GM23338 (cell line): Measurements from ENCODE around the gene FXYD6. TPM values are rescaled to one million over a fixed set of nuclear protein-coding genes. Genes with fewer than 3 reads are reported as not detected.

Experiments
- ATAC-seq: fragments of 200-7000 bp; cut with Tn5 transposase; 3 replicates; pipeline ENCODE4 v1.9.1; 2020
- DNase-seq: peaks from one replicate; pipeline ENCODE4 v3.0.0-alpha.2; 2015; ENCODE audit warnings: low spot score
- H2AFZ ChIP-seq: fragments of 200-600 bp; sonication (generic); 2 replicates; pipeline ENCODE4 v1.8.0; 2016; ENCODE audit warnings: antibody characterized with exemption, mild to moderate bottlenecking, moderate library complexity
- H3F3A ChIP-seq: fragments of 200-600 bp; sonication (generic); replicated peaks from 2 replicates; pipeline ENCODE4 v1.8.0; 2017; ENCODE audit warnings: antibody characterized with exemption, mixed run types, low read depth
- H3K27ac ChIP-seq: fragments of 200-600 bp; sonication (generic); 2 replicates; pipeline ENCODE4 v1.6.1; 2016; ENCODE audit warnings: low read depth
- H3K27me3 ChIP-seq: fragments of 200-600 bp; sonication (generic); 2 replicates; pipeline ENCODE4 v1.8.0; 2016; ENCODE audit warnings: mild to moderate bottlenecking, mixed run types, moderate library complexity; ENCODE audit not compliant: insufficient read depth
- H3K36me3 ChIP-seq: fragments of 200-600 bp; sonication (generic); 2 replicates; pipeline ENCODE4 v1.8.0; 2016; ENCODE audit warnings: mild to moderate bottlenecking; ENCODE audit not compliant: insufficient read depth
- H3K4me1 ChIP-seq: fragments of 200-600 bp; sonication (generic); 2 replicates; pipeline ENCODE4 v1.8.0; 2016; ENCODE audit warnings: mild to moderate bottlenecking, moderate library complexity; ENCODE audit not compliant: insufficient read depth
- H3K4me2 ChIP-seq: fragments of 200-600 bp; sonication (generic); 2 replicates; pipeline ENCODE4 v1.7.1; 2017; ENCODE audit warnings: mixed run types
- H3K4me3 ChIP-seq: fragments of 200-600 bp; sonication (generic); 2 replicates; pipeline ENCODE4 v1.6.1; 2016; ENCODE audit warnings: mixed run types
- H3K79me2 ChIP-seq: fragments of 200-600 bp; sonication (generic); replicated peaks from 2 replicates; pipeline ENCODE4 v1.8.0; 2017; ENCODE audit warnings: mild to moderate bottlenecking; ENCODE audit not compliant: insufficient read depth
- H3K9me2 ChIP-seq: fragments of 200-600 bp; sonication (generic); 2 replicates; pipeline ENCODE4 v1.8.0; 2017; ENCODE audit not compliant: insufficient read depth
- H4K20me1 ChIP-seq: fragments of 200-600 bp; sonication (generic); replicated peaks from 2 replicates; pipeline ENCODE4 v1.8.0; 2017; ENCODE audit warnings: mild to moderate bottlenecking; ENCODE audit not compliant: insufficient read depth
- H3K27ac Mint-ChIP-seq: 2 replicates; pipeline ENCODE4 v1.8.0; 2020; ENCODE audit warnings: inconsistent platforms, mild to moderate bottlenecking, moderate library complexity, mixed read lengths
- H3K27me3 Mint-ChIP-seq: 3 replicates; pipeline ENCODE4 v1.8.0; 2022; ENCODE audit warnings: low read depth, mild to moderate bottlenecking, moderate library complexity, mixed read lengths, inconsistent platforms; ENCODE audit not compliant: insufficient read depth, poor library complexity
- H3K36me3 Mint-ChIP-seq: 3 replicates; pipeline ENCODE4 v1.8.0; 2021; ENCODE audit warnings: low read depth, mild to moderate bottlenecking, inconsistent platforms, moderate library complexity, mixed read lengths
- H3K4me1 Mint-ChIP-seq: 3 replicates; pipeline ENCODE4 v1.8.0; 2020; ENCODE audit warnings: mild to moderate bottlenecking, inconsistent platforms, mixed read lengths
- H3K4me3 Mint-ChIP-seq: 3 replicates; pipeline ENCODE4 v1.8.0; 2021; ENCODE audit warnings: moderate library complexity, mild to moderate bottlenecking, inconsistent platforms, mixed read lengths
- H3K9me3 Mint-ChIP-seq: 3 replicates; pipeline ENCODE4 v1.8.0; 2020; ENCODE audit warnings: moderate library complexity, mild to moderate bottlenecking, inconsistent platforms, mixed read lengths
- CREB1 ChIP-seq: fragments of 250-450 bp; sonication (Bioruptor Pico); IDR thresholded peaks from 2 replicates; pipeline ENCODE4 v1.5.0; 2020; ENCODE audit warnings: low read depth, mild to moderate bottlenecking, moderate library complexity
- CTCF ChIP-seq, 2 experiments: fragments of 200-600 bp in 1 of 2; sonication (generic) in 1 of 2; conservative IDR thresholded peaks; 2 replicates each; pipeline versions ENCODE4 v1.5.1 to v1.6.1; 2016 to 2017; ENCODE audit warnings: antibody characterized with exemption in 2 of 2, low read depth in 2 of 2, mild to moderate bottlenecking in 2 of 2, moderate library complexity in 1 of 2
- ETS1 ChIP-seq: IDR thresholded peaks from 2 replicates; pipeline ENCODE4 v1.6.1; 2016; ENCODE audit warnings: antibody characterized with exemption
- EZH2 ChIP-seq: fragments of 200-600 bp; sonication (generic); IDR thresholded peaks from one replicate; pipeline ENCODE4 v1.8.0; 2017; ENCODE audit warnings: antibody characterized with exemption, mild to moderate bottlenecking, low read depth; ENCODE audit not compliant: unreplicated experiment
- EZH2phosphoT487 ChIP-seq: fragments of 200-600 bp; sonication (generic); IDR thresholded peaks from one replicate; pipeline ENCODE4 v1.8.1; 2018; ENCODE audit warnings: antibody characterized with exemption; ENCODE audit not compliant: unreplicated experiment
- JUNB ChIP-seq: IDR thresholded peaks from one replicate; pipeline ENCODE4 v1.6.1; 2016; ENCODE audit warnings: antibody characterized with exemption; ENCODE audit not compliant: unreplicated experiment
- NANOG ChIP-seq: IDR thresholded peaks from 2 replicates; pipeline ENCODE4 v1.6.1; 2016; ENCODE audit warnings: antibody characterized with exemption, borderline replicate concordance
- POLR2AphosphoS5 ChIP-seq: IDR thresholded peaks from 2 replicates; pipeline ENCODE4 v1.6.1; 2016; ENCODE audit warnings: antibody characterized with exemption, low read depth
- REST ChIP-seq: IDR thresholded peaks from one replicate; pipeline ENCODE4 v1.6.1; 2018; ENCODE audit warnings: antibody characterized with exemption; ENCODE audit not compliant: unreplicated experiment
- STAT1 ChIP-seq: IDR thresholded peaks from one replicate; pipeline ENCODE4 v1.6.1; 2016; ENCODE audit warnings: antibody characterized with exemption; ENCODE audit not compliant: unreplicated experiment
- ZNF114 ChIP-seq: fragments of 250-450 bp; sonication (Bioruptor Pico); IDR thresholded peaks from 2 replicates; pipeline ENCODE4 v1.5.0; 2020; ENCODE audit warnings: mild to moderate bottlenecking, moderate library complexity
- ZNF331 ChIP-seq: fragments of 250-450 bp; sonication (Bioruptor Pico); IDR thresholded peaks from 2 replicates; pipeline ENCODE4 v1.5.0; 2020; ENCODE audit warnings: low read depth, mild to moderate bottlenecking, moderate library complexity
- ZNF462 ChIP-seq: fragments of 250-450 bp; sonication (Bioruptor Pico); IDR thresholded peaks from 2 replicates; pipeline ENCODE4 v1.5.0; 2020; ENCODE audit warnings: mild to moderate bottlenecking, moderate library complexity
- polyA plus RNA-seq: library from polyadenylated mRNA; unstranded; fragments of >200 nt; fragmentation: Nextera tagmentation; extraction: Ambion mirVana; gene quantifications from 2 replicates; pipeline ENCODE4 v1.2.1, GENCODE V29; 2016
- total RNA-seq: library from RNA; depleted of rRNA; stranded (reverse); fragments of >200 nt; shearing (Covaris generic); gene quantifications from 2 replicates; pipeline ENCODE4 v1.2.3, GENCODE V29; 2014

Gene FXYD6
- total and polyA plus RNA-seq, 2 experiments from 2014 or later: 26.2 to 30.7 TPM

GRCh38 chr11:117826190-117826570, 50.3 kb downstream of the FXYD6 start:
- ATAC-seq: no peak
- H3K4me3 ChIP-seq: no peak overlapping the region

More at GRCh38 chr11:117826190-117826570, 50.3 kb downstream of the FXYD6 start:
- Histone ChIP-seq H3F3A (no peaks in the 10 kb centered on the region), H3K27ac (no peak overlapping the region), H3K36me3 (no peaks in the 10 kb centered on the region), H3K9me2 (no peaks in the 10 kb centered on the region), H3K27me3 (no peaks in the 10 kb centered on the region), H4K20me1 (no peaks in the 10 kb centered on the region), H3K4me2 (no peak overlapping the region), H3K4me1 (peaks cover 8% of the 10 kb centered on the region; the same call in 1 of the 2 replicates), H3K79me2 (no peaks in the 10 kb centered on the region), H2AFZ (no peak overlapping the region)
- Mint-ChIP-seq H3K4me3 (no peak overlapping the region), H3K9me3 (no peaks in the 10 kb centered on the region), H3K36me3 (no peaks in the 10 kb centered on the region), H3K27me3 (peaks cover 30% of the 10 kb centered on the region), H3K27ac (no peak overlapping the region), H3K4me1 (peaks cover 40% of the 10 kb centered on the region)
- DNase-seq: no peak
- TF ChIP-seq REST (no peak), ZNF331 (no peak), EZH2phosphoT487 (no peak), ZNF114 (CRISPR knock-in tag) (no peak), NANOG (no peak), ZNF462 (CRISPR knock-in tag) (no peak), ETS1 (no peak), STAT1 (no peak), CREB1 (no peak), EZH2 (no peak), JUNB (no peak), CTCF (conservative IDR thresholded peaks at IDR 0.05; ENCODE audit: low read depth in 2 of 2) (no peak), POLR2AphosphoS5 (no peak)
